Measurements from ENCODE around the gene ZFC3H1.

GRCh38 chr12:71581206-71581605 is 82.4 kb downstream of the ZFC3H1 start:
- no peak for TF ChIP-seq CTCF (conservative IDR thresholded peaks at IDR 0.05)
- TF ChIP-seq EZH2 (IDR thresholded peaks at IDR 0.05; ENCODE audit: low read depth), result no peak
